GM19238 (cell line): ENCODE measurements around the gene BAG5.

Experiments
- DNase-seq: peaks from one replicate; pipeline ENCODE4 v3.0.0; 2011; ENCODE audit warnings: low spot score; ENCODE audit not compliant: insufficient read length

The BAG5 gene

DNA sequence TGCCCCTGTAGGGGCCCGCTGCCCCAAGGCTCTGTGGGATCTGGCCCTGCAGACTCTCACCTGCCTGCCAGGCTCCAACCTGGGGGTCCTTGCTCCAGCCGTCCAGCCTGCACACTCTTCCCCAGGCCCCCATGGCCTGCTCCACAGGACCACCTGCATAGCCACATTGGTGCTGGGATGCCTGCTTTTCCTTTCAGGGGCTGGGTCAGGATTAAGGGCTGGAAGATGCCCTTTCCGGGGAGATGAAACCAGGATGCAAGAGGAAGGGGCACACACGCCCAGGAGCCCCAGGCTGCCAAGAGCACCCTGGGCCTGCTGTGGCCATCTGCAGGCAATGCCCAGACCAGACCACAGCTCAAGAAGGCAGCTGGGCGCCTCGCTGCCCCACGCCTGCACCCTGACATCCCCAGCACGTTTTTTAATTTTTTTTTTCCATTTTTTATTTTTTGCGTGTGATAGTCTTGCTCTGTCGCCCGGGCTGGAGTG is 15.0 kb downstream of the BAG5 start:
- DNase-seq: no peak

GRCh38 chr14:103546652-103547454 is 15.6 kb downstream of the BAG5 start:
- DNase-seq: peak; percentile 92

GRCh38 chr14:103545915-103546651 is 16.4 kb downstream of the BAG5 start:
- DNase-seq: no peak

DNA sequence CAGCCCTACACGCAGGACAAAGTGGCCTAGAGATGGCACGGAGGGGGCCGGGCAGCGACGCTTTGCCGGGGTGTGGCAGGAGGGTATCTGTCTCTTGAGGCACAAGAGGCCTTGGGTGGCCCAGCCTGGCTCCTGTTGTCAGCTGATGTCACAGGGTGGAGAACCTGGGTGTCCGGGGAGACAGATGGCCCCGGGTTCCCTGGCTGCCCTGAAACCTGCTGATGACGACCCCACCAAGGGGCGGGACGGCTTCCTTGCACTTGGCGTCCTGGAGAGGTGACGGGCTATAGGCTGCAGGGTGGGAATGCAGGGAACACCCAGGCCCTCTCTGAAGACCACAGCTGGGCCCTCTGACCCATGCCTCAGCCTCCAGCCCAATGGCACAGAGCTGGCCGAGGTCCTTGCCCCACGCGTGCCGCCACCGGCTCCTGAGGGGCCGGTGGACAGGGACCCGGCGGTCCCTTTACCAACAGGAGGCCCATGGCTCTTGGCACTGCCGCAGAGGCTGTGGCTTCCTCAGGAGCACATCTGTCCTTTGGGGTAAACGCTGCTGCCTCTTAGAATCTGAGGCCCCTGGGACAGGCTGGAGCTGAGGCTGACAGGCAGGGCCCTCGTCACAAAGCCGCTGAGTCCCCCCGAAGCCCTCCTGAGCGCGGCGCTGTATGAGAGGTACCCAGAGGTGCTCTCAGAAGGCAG is 17.1 kb downstream of the BAG5 start:
- no peak for DNase-seq

DNA sequence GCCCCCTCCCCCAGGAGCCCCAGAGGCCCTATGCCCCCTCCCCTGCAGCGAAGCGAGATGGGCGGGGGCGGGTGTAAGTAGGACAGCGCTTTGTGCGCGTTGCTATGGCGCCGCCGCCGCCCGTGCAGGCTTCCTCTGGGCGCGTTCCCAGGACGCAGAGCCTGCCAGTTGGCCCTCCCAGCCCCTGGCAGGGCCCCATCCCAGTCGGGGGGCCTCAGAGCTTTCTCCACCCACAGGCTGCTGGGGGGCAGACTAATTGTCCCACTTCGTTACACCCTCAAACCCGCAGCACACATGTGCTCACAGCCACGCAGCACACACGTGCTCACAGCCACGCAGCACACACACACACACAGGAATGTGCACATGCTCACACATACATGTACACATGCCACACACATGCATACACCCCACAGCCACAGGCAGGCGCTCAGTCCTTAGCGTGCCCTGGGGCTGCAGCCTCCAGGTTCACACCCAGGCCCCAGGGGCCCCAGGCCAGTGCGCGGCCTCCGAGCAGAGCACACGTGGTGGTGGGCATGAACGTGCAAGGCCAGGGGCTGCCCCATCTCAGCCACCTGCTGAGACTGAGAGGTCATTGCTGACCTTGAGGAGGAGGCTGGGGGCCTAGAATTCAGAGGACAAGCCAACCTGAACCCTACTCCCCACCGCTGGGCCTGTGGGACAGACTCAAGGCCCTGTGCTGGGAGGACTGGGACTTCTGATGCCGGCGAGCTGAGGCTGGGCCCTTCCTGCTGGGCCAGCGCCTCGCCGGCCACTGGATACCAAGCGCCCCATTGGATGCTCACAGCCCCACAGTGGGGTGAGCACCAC is 17.9 kb downstream of the BAG5 start:
- DNase-seq: no peak

GRCh38 chr14:103543721-103544387 is 18.6 kb downstream of the BAG5 start:
- DNase-seq: no peak

- no peak for DNase-seq
Observed at GRCh38 chr14:103543140-103543539, 19.3 kb downstream of the BAG5 start.

GRCh38 chr14:103542605-103543088 is 19.8 kb downstream of the BAG5 start:
- no peak for DNase-seq

- DNase-seq: no peak
Observed at GRCh38 chr14:103541709-103542604, 20.5 kb downstream of the BAG5 start.

DNA sequence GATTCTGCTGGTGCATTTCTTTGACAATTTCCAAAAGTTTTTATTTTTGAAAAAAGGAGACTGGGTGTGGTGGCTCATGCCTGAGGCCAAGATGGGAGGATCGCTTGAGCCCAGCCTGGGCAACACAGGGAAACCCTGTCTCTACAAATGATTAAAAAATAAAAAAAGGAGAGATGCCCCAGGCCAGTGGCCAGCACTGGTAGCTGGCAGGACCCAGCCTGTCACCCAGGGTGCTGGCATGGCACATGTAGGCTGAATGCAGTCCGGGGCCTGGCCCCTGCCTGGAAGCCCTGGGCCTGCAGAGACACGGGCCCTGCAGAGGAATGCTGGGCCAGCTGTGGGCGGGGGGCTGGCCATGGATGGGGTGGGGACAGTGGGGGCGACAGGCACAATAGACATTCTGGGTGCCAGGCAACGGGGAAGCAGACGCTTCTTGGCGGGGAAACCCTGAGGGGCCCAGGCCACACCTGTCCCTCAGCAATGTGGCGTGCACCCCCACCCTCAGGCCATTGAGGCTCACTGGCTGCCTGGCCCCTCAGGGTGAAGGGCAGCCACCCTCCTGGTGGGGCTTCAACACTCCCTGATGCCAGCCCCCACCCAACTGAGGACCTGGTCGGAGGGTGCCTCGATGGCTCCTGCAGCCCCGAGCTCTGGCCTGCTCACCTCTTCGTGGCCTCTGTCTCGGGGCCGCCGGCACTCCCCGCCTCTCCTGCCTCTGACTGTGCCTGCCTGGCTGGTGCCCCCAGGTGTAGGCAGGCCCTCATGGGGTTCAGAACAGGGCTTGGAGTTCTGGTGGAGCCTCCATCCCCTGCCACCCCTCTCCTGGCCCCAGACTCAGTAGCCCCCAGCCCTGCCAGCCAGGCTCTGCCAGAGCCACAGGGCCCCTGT is 21.4 kb downstream of the BAG5 start:
- DNase-seq: no peak

GRCh38 chr14:103539056-103539825 is 23.2 kb downstream of the BAG5 start:
- no peak for DNase-seq

DNA sequence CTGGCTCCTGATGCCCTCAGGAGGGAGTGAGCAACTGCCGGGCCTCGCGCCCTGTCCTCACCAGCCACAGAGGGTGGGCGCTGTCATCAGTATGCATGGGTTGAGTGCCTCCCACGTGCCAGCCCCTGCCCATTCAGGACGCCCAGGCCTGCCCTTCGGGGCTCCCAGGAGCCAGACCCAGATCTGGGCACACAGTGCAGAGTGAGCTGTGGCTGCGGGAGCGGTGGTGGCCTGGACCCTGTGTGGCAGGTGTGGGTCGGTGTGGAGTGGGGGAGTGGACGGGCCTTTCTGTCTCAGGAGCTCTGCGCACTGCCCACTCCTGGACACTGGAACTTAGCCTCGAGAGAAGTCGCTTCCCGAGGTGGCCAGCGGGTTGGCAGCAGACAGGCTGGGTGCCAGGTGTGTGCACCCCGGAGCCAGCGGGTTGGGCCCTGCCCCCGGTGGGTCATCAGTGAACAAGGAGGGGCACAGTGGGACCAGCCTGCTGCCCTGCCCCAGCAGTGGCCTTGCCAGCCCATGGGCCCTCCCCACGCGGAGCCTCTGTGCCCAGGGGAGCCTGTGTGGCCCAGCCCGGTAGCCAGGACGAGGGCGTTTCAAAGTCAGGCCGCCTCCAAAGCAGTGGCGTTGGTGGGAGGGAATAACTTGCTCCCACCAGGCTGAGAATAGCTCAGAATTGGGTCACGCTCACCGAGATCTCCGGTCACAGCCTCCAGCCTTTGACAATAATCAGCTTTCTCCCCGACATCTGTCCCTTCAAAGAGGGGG is 24.0 kb downstream of the BAG5 start:
- DNase-seq: no peak

- no peak for DNase-seq
Observed at GRCh38 chr14:103537175-103537990, 25.1 kb downstream of the BAG5 start.

DNA sequence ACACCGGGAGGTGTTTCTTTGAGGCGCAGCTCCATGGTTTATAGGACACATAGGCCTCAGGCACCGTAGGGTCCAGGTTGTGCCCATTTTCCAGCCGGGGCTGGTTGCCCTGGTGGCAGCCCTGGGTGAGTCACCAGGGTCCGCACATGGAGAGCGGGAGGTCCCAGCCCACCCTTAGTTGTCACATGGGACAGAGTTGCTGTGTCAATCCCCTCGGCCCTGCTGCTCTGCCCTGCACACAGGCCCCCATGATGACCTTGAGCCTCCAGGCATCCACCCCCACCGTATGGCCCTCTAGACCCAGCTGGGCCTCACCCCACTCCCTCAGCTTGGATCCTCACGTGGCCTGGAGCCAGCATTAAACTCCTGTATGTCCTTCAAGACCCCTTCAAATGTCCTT is 25.8 kb downstream of the BAG5 start:
- no peak for DNase-seq

DNA sequence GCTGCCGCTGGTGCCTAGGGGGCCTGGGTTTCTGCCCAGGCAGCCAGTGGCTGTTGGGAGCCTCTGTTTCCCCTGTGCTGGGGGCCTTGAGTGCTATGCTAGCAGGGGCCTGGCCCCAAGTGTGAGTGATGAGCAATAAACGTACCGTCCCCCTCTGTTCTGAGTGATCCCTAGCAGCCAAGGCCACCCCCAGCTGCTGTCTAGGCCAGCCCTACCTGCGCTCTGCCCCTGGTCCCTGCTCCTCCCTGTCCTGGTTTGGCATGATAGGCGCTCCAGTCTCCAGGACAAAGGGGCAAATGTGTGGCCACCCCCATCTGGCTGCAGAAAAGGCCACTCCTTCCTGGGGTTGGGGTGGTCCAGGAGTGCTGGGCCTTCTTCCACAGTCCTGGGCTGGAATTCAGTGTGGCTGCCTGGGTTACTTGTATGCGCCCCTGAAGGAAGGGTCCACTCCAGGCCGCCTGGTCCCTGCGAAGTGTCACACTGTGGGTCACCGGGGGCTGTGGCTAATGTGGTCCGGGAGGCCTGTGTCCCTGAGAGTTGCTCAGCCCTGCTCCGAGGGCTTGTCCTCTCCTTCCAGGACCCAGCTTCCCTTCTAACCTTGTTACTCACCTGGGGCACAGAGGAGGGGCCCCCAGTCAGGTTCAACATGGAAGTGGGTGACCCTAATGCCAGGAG is 26.4 kb downstream of the BAG5 start:
- no peak for DNase-seq
